Spleen (tissue), 11 donors: ENCODE results near the gene CABCOCO1. TPM values are rescaled to one million over a fixed set of nuclear protein-coding genes. Genes with fewer than 3 reads are reported as not detected.

Experiments used
- DNase-seq: peaks from one replicate; pipeline ENCODE4 v3.0.0-alpha.2; 2020
- H3K27ac ChIP-seq, 8 donors: fragments of 200-600 bp; sonication (generic) in 7 of 8; 1 replicate in 4 of 8; 2 replicates in 4 of 8; pipeline versions ENCODE4 v1.5.0 to v1.8.0; 2016 to 2021; ENCODE audit warnings: inconsistent platforms in 4 of 8, mild to moderate bottlenecking in 4 of 8, moderate library complexity in 1 of 8
- H3K27me3 ChIP-seq, 7 donors: fragments of 200-600 bp; sonication (generic) in 6 of 7; replicated peaks in 1 of 7; 1 replicate in 4 of 7; 2 replicates in 3 of 7; pipeline versions ENCODE4 v1.5.0 to v1.8.0; 2016 to 2021; ENCODE audit warnings: inconsistent platforms in 3 of 7, mild to moderate bottlenecking in 1 of 7
- H3K36me3 ChIP-seq, 6 donors: fragments of 200-600 bp; sonication (generic) in 5 of 6; 1 replicate in 4 of 6; 2 replicates in 2 of 6; pipeline versions ENCODE4 v1.5.0 to v1.8.0; 2016 to 2021; ENCODE audit warnings: inconsistent platforms in 2 of 6
- H3K4me1 ChIP-seq, 6 donors: fragments of 200-600 bp; sonication (generic) in 5 of 6; 1 replicate in 3 of 6; 2 replicates in 3 of 6; pipeline versions ENCODE4 v1.5.0 to v1.8.0; 2016 to 2021; ENCODE audit warnings: inconsistent platforms in 3 of 6
- H3K4me3 ChIP-seq, 8 donors: fragments of 200-600 bp; sonication (generic) in 7 of 8; 1 replicate in 4 of 8; 2 replicates in 4 of 8; pipeline versions ENCODE4 v1.5.0 to v1.8.0; 2016 to 2021; ENCODE audit warnings: inconsistent platforms in 4 of 8, mild to moderate bottlenecking in 4 of 8, moderate library complexity in 2 of 8
- H3K9me3 ChIP-seq, 8 donors: fragments of 200-600 bp; sonication (generic) in 7 of 8; 1 replicate in 4 of 8; 2 replicates in 4 of 8; pipeline versions ENCODE4 v1.5.0 to v1.8.0; 2016 to 2021; ENCODE audit warnings: inconsistent platforms in 4 of 8
- POLR2A ChIP-seq, 3 donors: fragments of 450-650 bp; IDR thresholded peaks; one replicate each; pipeline ENCODE4 v1.5.1; 2017; ENCODE audit warnings: antibody characterized with exemption in 3 of 3, mild to moderate bottlenecking in 1 of 3
- POLR2AphosphoS5 ChIP-seq, 3 donors: sonication (generic); formaldehyde crosslinking; IDR thresholded peaks; one replicate each; pipeline ENCODE4 v1.5.1; 2017; ENCODE audit warnings: antibody characterized with exemption in 3 of 3
- WGBS, 5 donors: extraction: QIAGEN DNeasy Blood & Tissue Kit in 3 of 5; methylation state at CpG; one replicate each; pipeline versions ENCODE4 v1.1.5 to v1.1.7; 2013 to 2018; 5-methylcytosine and 5-hydroxymethylcytosine counted together
- intact Hi-C: fragments of 100-400 bp; cut with DNase I; formaldehyde crosslinking; loops from one replicate; pipeline ENCODE4 v1.15.0; 2023; ENCODE audit warnings: low total_unique reads
- polyA plus RNA-seq, 3 donors: library from polyadenylated mRNA; stranded (reverse); fragments of 200-250 nt; gene quantifications; one replicate each; pipeline ENCODE4 v1.2.1, GENCODE V29; 2013
- total RNA-seq, 7 donors: library from RNA; depleted of rRNA in 3 of 7; stranded (reverse); fragments of >200 nt in 3 of 7; fragmentation: NEBNext Ultra II Directional in 4 of 7; extraction: Animal tissue kit (Norgen Biotek cat#: 25700) in 4 of 7; gene quantifications; one replicate each; pipeline versions ENCODE4 v1.1.0 to v1.2.1, GENCODE V29; 2016 to 2021
- TF ChIP-seq, protein P1 (sequence below), 11 experiments: fragments of 200-600 bp in 7 of 11; fragments of 450-650 bp in 4 of 11; sonication (generic) in 4 of 11; IDR thresholded peaks in 8 of 11; conservative IDR thresholded peaks in 3 of 11; 1 replicate in 7 of 11; 2 replicates in 4 of 11; pipeline versions ENCODE4 v1.4.0 to v1.8.0; 2016 to 2021; ENCODE audit warnings: antibody characterized with exemption in 11 of 11, inconsistent platforms in 4 of 11, mild to moderate bottlenecking in 1 of 11
- donor health status: healthy with polysubstance abuse.
- donor health status: DM: no; HTN: no; CAD: no; lungs with moderate emphysema.
- donor health status: DM: no; HTN: no; CAD: no.
- donor health status: Bipolar disorder and iron deficiency.
- donor health status: healthy.
- donor health status: DM: no; HTN: no; CAD: no.
- donor health status: DM: yes; HTN: yes; CAD: no.

The CABCOCO1 gene
- total and polyA plus RNA-seq, 10 donors = 0.06 to 1.0 (median 0.48) TPM; not detected in 4

- TF ChIP-seq, protein P1, sequence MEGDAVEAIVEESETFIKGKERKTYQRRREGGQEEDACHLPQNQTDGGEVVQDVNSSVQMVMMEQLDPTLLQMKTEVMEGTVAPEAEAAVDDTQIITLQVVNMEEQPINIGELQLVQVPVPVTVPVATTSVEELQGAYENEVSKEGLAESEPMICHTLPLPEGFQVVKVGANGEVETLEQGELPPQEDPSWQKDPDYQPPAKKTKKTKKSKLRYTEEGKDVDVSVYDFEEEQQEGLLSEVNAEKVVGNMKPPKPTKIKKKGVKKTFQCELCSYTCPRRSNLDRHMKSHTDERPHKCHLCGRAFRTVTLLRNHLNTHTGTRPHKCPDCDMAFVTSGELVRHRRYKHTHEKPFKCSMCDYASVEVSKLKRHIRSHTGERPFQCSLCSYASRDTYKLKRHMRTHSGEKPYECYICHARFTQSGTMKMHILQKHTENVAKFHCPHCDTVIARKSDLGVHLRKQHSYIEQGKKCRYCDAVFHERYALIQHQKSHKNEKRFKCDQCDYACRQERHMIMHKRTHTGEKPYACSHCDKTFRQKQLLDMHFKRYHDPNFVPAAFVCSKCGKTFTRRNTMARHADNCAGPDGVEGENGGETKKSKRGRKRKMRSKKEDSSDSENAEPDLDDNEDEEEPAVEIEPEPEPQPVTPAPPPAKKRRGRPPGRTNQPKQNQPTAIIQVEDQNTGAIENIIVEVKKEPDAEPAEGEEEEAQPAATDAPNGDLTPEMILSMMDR (IDR thresholded peaks at IDR 0.05 in 8 of 11, conservative IDR thresholded peaks at IDR 0.05 in 3 of 11) = no peak
- TF ChIP-seq POLR2A (IDR thresholded peaks at IDR 0.05) (no peak), POLR2AphosphoS5 (IDR thresholded peaks at IDR 0.05) (no peak)
Observed at GRCh38 chr10:61749291-61749690, 86.6 kb downstream of the CABCOCO1 start.

GRCh38 chr10:61750943-61751471, 88.3 kb downstream of the CABCOCO1 start:
- TF ChIP-seq, protein P1 (IDR thresholded peaks at IDR 0.05 in 8 of 11, conservative IDR thresholded peaks at IDR 0.05 in 3 of 11) = peak; percentile 47 to 81 (median 67)
- no peak for TF ChIP-seq POLR2AphosphoS5 (IDR thresholded peaks at IDR 0.05)
- 49 to 62% (median 58%) methylated on average over 6 of the region's 6 CpGs for WGBS, 5 donors
- intact Hi-C loops = no loop called here
- no peaks in the 10 kb centered on the region for H3K36me3 ChIP-seq
- no peaks in the 10 kb centered on the region for H3K9me3 ChIP-seq
- no peaks in the 10 kb centered on the region for H3K27me3 ChIP-seq
- H3K4me3 ChIP-seq = no peak overlapping the region
- H3K4me1 ChIP-seq = peaks cover 9 to 25% (median 21%) of the 10 kb centered on the region in 6 donors
- DNase-seq = peak; percentile 86
- H3K27ac ChIP-seq = no peak overlapping the region

More at GRCh38 chr10:61749291-61749690, 86.6 kb downstream of the CABCOCO1 start:
- no peaks in the 10 kb centered on the region for H3K36me3 ChIP-seq
- intact Hi-C loops = no loop called here
- no peak overlapping the region for H3K27ac ChIP-seq
- H3K4me3 ChIP-seq = no peak overlapping the region
- WGBS, 5 donors = 92 to 98% (median 95%) methylated on average over 3 of the region's 3 CpGs
- no peaks in the 10 kb centered on the region for H3K27me3 ChIP-seq
- peaks cover 0 to 5% (median 0%) of the 10 kb centered on the region in 8 donors for H3K9me3 ChIP-seq
- H3K4me1 ChIP-seq = peaks cover 5 to 25% (median 21%) of the 10 kb centered on the region in 6 donors
- DNase-seq = no peak

DNA sequence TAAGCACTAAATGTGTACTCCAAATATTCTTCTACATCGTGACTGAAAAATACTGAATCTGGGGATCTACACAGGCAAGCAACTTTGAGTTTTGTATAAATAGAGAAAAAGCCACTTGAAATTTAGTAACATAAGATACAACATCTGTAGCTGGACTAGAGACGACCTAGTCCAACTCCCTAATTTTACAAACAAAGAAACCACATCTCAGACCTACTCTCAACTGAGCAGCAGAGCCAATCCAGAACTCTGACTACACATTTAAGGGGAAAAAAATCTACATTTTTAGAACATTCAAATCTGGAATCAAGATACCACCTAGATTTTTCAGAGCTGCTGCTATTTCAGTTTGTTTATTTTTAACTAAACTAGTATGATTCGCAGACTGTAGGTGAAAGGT, 88.9 kb downstream of the CABCOCO1 start:
- TF ChIP-seq POLR2AphosphoS5 (IDR thresholded peaks at IDR 0.05) (no peak), POLR2A (IDR thresholded peaks at IDR 0.05) (no peak)
- TF ChIP-seq, protein P1 (IDR thresholded peaks at IDR 0.05 in 8 of 11, conservative IDR thresholded peaks at IDR 0.05 in 3 of 11) = no peak
- DNase-seq = no peak
- Histone ChIP-seq H3K27me3 (no peaks in the 10 kb centered on the region), H3K27ac (peak overlapping the region in 5 of 8 donors; percentile 29 to 62 (median 41)), H3K36me3 (no peaks in the 10 kb centered on the region), H3K4me1 (peaks cover 9 to 25% (median 21%) of the 10 kb centered on the region in 6 donors), H3K4me3 (no peak overlapping the region), H3K9me3 (no peaks in the 10 kb centered on the region)
- WGBS, 5 donors = 35 to 46% (median 42%) methylated on average over 3 of the region's 3 CpGs
- intact Hi-C loops = no loop called here

- Histone ChIP-seq H3K9me3 (no peaks in the 10 kb centered on the region), H3K36me3 (no peaks in the 10 kb centered on the region), H3K27ac (peak overlapping the region in 7 of 8 donors; percentile 4 to 62 (median 41)), H3K4me3 (no peak overlapping the region), H3K4me1 (peaks cover 9 to 25% (median 21%) of the 10 kb centered on the region in 6 donors), H3K27me3 (no peaks in the 10 kb centered on the region)
- DNase-seq = no peak
- intact Hi-C loops = no loop called here
- WGBS, 5 donors = 4 to 7% (median 5%) methylated on average over 6 of the region's 6 CpGs
- TF ChIP-seq POLR2A (IDR thresholded peaks at IDR 0.05) = no peak
- TF ChIP-seq POLR2AphosphoS5 (IDR thresholded peaks at IDR 0.05) = no peak
- TF ChIP-seq, protein P1 (IDR thresholded peaks at IDR 0.05 in 8 of 11, conservative IDR thresholded peaks at IDR 0.05 in 3 of 11) = no peak
Observed at GRCh38 chr10:61752111-61753011, 89.6 kb downstream of the CABCOCO1 start.
